HepG2 (cell line): ENCODE data around the gene TMEM131. TPM values are rescaled to one million over a fixed set of nuclear protein-coding genes. Genes with fewer than 3 reads are reported as not detected.

Experiments used
- CC2D1A ChIP-seq: sonication (generic); formaldehyde crosslinking; IDR thresholded peaks from 2 replicates; pipeline ENCODE4 v1.8.1; 2023; ENCODE audit warnings: mild to moderate bottlenecking, missing genetic modification reagents
- GATAD2A ChIP-seq: IDR thresholded peaks from 2 replicates; pipeline ENCODE4 v1.6.1; 2016
- KDM6A ChIP-seq: IDR thresholded peaks from 2 replicates; pipeline ENCODE4 v1.6.1; 2016; ENCODE audit warnings: low read depth
- MAZ ChIP-seq, 2 experiments: sonication (generic) in 1 of 2; formaldehyde crosslinking in 1 of 2; IDR thresholded peaks; 2 replicates each; pipeline versions ENCODE4 v1.5.0 to v1.6.1; 2012 to 2020; ENCODE audit warnings: low read depth in 2 of 2, mild to moderate bottlenecking in 2 of 2, borderline replicate concordance in 1 of 2, improper control_type of control experiment in 1 of 2, low read length in 1 of 2, missing genetic modification reagents in 1 of 2, moderate library complexity in 1 of 2
- REPIN1 ChIP-seq: sonication (generic); formaldehyde crosslinking; IDR thresholded peaks from 2 replicates; pipeline ENCODE4 v1.8.0; 2022; ENCODE audit warnings: missing genetic modification reagents, low read depth, mild to moderate bottlenecking, borderline replicate concordance
- ZFP36L1 ChIP-seq: sonication (generic); formaldehyde crosslinking; IDR thresholded peaks from 2 replicates; pipeline ENCODE4 v1.8.0; 2022; ENCODE audit warnings: mild to moderate bottlenecking, missing genetic modification reagents, moderate library complexity
- ZMYM4 ChIP-seq: sonication (generic); formaldehyde crosslinking; IDR thresholded peaks from 2 replicates; pipeline ENCODE4 v1.8.1; 2023; ENCODE audit warnings: mild to moderate bottlenecking, missing genetic modification reagents
- ZNF788 ChIP-seq: sonication (generic); formaldehyde crosslinking; IDR thresholded peaks from 2 replicates; pipeline ENCODE4 v1.5.0; 2020; ENCODE audit warnings: mild to moderate bottlenecking, missing genetic modification reagents, borderline replicate concordance
- polyA plus RNA-seq, 8 experiments: library from polyadenylated mRNA; depleted of rRNA in 3 of 8; stranded (reverse) in 7 of 8; unstranded in 1 of 8; fragments of >200 nt; fragmentation: Illumina TruSeq in 4 of 8; extraction: Trizol in 4 of 8; gene quantifications; 2 replicates each; pipeline versions ENCODE4 v1.2.1 to v1.2.3, GENCODE V29; 2011 to 2016; ENCODE audit warnings: low read depth in 4 of 8, missing spikeins in 1 of 8, mixed read lengths in 1 of 8; ENCODE audit not compliant: insufficient read depth in 1 of 8
- total RNA-seq, 5 experiments: library from RNA; depleted of rRNA; stranded (reverse); fragments of >200 nt; fragmentation: Illumina TruSeq; extraction: Trizol; gene quantifications; 2 replicates each; pipeline ENCODE4 v1.2.3, GENCODE V29; 2016; ENCODE audit warnings: low read depth in 1 of 5
- TF ChIP-seq, protein P1 (sequence below): sonication (generic); formaldehyde crosslinking; IDR thresholded peaks from 2 replicates; pipeline ENCODE4 v1.9.0; 2021; ENCODE audit warnings: mild to moderate bottlenecking, missing genetic modification reagents

TMEM131 gene
- total and polyA plus RNA-seq, 2 of the 13 experiments (the other 11 are each of a cell fraction or from before 2014, with no cell fraction given): 17.9 to 19.5 TPM

- TF ChIP-seq, protein P1, sequence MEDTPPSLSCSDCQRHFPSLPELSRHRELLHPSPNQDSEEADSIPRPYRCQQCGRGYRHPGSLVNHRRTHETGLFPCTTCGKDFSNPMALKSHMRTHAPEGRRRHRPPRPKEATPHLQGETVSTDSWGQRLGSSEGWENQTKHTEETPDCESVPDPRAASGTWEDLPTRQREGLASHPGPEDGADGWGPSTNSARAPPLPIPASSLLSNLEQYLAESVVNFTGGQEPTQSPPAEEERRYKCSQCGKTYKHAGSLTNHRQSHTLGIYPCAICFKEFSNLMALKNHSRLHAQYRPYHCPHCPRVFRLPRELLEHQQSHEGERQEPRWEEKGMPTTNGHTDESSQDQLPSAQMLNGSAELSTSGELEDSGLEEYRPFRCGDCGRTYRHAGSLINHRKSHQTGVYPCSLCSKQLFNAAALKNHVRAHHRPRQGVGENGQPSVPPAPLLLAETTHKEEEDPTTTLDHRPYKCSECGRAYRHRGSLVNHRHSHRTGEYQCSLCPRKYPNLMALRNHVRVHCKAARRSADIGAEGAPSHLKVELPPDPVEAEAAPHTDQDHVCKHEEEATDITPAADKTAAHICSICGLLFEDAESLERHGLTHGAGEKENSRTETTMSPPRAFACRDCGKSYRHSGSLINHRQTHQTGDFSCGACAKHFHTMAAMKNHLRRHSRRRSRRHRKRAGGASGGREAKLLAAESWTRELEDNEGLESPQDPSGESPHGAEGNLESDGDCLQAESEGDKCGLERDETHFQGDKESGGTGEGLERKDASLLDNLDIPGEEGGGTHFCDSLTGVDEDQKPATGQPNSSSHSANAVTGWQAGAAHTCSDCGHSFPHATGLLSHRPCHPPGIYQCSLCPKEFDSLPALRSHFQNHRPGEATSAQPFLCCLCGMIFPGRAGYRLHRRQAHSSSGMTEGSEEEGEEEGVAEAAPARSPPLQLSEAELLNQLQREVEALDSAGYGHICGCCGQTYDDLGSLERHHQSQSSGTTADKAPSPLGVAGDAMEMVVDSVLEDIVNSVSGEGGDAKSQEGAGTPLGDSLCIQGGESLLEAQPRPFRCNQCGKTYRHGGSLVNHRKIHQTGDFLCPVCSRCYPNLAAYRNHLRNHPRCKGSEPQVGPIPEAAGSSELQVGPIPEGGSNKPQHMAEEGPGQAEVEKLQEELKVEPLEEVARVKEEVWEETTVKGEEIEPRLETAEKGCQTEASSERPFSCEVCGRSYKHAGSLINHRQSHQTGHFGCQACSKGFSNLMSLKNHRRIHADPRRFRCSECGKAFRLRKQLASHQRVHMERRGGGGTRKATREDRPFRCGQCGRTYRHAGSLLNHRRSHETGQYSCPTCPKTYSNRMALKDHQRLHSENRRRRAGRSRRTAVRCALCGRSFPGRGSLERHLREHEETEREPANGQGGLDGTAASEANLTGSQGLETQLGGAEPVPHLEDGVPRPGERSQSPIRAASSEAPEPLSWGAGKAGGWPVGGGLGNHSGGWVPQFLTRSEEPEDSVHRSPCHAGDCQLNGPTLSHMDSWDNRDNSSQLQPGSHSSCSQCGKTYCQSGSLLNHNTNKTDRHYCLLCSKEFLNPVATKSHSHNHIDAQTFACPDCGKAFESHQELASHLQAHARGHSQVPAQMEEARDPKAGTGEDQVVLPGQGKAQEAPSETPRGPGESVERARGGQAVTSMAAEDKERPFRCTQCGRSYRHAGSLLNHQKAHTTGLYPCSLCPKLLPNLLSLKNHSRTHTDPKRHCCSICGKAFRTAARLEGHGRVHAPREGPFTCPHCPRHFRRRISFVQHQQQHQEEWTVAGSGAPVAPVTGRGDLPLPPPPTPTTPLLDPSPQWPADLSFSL (CRISPR knock-in tag): peak; percentile 56; the same call in 1 of the 2 replicates
- TF ChIP-seq ZMYM4 (CRISPR knock-in tag) (peak; percentile 62), MAZ (IDR thresholded peaks at IDR 0.05; ENCODE audit: borderline replicate concordance, low read depth, low read length) (no peak), MAZ (CRISPR knock-in tag; IDR thresholded peaks at IDR 0.05; ENCODE audit: low read depth) (no peak), CC2D1A (CRISPR knock-in tag) (no peak), KDM6A (no peak; the same call in 1 of the 2 replicates), REPIN1 (CRISPR knock-in tag) (no peak), GATAD2A (peak; percentile 65; the same call in 1 of the 2 replicates), ZNF788 (CRISPR knock-in tag) (peak; percentile 51), ZFP36L1 (CRISPR knock-in tag) (no peak)
Observed at GRCh38 chr2:98013407-98014042, 17.8 kb upstream of the TMEM131 start (continued).
